ENCODE results near the gene ACTR3. TPM values are rescaled to one million over a fixed set of nuclear protein-coding genes. Genes with fewer than 3 reads are reported as not detected.

ACTR3 gene
- total and polyA plus RNA-seq, 10 of the 15 experiments (the other 5 are each of a cell fraction or from before 2014, with no cell fraction given), result 79.1 to 616 (median 471) TPM

DNA sequence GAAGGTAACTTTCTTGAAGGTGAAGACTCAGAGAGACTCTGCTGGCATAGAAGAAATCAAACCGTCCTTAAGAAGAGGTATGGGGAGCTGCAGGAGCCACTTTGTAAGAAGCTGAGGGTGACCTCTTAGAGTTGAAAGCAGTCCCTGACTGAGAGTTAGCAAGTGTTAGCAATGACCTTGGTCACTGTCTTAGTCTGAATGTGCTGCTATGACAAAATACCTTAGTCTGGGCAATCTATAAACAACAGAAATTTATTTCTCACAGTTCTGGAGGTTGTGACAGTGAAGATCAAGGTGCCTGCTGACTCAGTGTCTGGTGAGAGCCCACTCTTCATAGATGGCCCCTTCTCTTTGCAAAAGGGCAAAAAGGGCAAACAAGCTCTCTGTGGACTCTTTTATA lies 35.7 kb upstream of the ACTR3 start:
- 100% methylated on average over 1 of the region's 1 CpG for WGBS (ENCODE audit: insufficient coverage, insufficient replicate concordance, low lambda C conversion rate, missing lambda C conversion rate)
- FAIRE-seq, result no peak
- H3K9me3 ChIP-seq (replicated peaks; ENCODE audit: control insufficient read depth, insufficient read depth, low read length), result no peaks in the 10 kb centered on the region
- H2AFZ ChIP-seq (ENCODE audit: control insufficient read depth, low read depth, low read length), result no peak overlapping the region
- H3K36me3 ChIP-seq (ENCODE audit: control insufficient read depth in 2 of 2, insufficient read depth in 2 of 2, low read length in 1 of 2), result 0 out of 4 replicates have a peak, but pooled peaks cover 0 to 4% of the 10 kb centered on the region in 2 experiments
- no peak overlapping the region for H3K4me2 ChIP-seq (ENCODE audit: control insufficient read depth, insufficient read depth)
- no peak for DNase-seq (ENCODE audit: low read depth, low spot score)
- H3K79me2 ChIP-seq (ENCODE audit: control insufficient read depth, insufficient read depth, low read length), result no peaks in the 10 kb centered on the region; the same call in 1 of the 2 replicates
- H3K27me3 ChIP-seq (replicated peaks in 1 of 2; ENCODE audit: control insufficient read depth in 2 of 2, insufficient read depth in 2 of 2, low read length in 1 of 2), result no peaks in the 10 kb centered on the region
- ATAC-seq, result no peak
- TF ChIP-seq HDAC6 (IDR thresholded peaks at IDR 0.05; ENCODE audit: unreplicated experiment) (no peak), PAX8 (IDR thresholded peaks at IDR 0.05) (no peak), NRF1 (conservative IDR thresholded peaks at IDR 0.05; ENCODE audit: low read depth, low read length) (no peak)
- TF ChIP-seq, protein P1, sequence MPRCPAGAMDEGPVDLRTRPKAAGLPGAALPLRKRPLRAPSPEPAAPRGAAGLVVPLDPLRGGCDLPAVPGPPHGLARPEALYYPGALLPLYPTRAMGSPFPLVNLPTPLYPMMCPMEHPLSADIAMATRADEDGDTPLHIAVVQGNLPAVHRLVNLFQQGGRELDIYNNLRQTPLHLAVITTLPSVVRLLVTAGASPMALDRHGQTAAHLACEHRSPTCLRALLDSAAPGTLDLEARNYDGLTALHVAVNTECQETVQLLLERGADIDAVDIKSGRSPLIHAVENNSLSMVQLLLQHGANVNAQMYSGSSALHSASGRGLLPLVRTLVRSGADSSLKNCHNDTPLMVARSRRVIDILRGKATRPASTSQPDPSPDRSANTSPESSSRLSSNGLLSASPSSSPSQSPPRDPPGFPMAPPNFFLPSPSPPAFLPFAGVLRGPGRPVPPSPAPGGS (IDR thresholded peaks at IDR 0.05; ENCODE audit: borderline replicate concordance, insufficient read depth, low read depth, low read length, poor library complexity, severe bottlenecking), result peak; percentile 54
- TF ChIP-seq, protein P2, sequence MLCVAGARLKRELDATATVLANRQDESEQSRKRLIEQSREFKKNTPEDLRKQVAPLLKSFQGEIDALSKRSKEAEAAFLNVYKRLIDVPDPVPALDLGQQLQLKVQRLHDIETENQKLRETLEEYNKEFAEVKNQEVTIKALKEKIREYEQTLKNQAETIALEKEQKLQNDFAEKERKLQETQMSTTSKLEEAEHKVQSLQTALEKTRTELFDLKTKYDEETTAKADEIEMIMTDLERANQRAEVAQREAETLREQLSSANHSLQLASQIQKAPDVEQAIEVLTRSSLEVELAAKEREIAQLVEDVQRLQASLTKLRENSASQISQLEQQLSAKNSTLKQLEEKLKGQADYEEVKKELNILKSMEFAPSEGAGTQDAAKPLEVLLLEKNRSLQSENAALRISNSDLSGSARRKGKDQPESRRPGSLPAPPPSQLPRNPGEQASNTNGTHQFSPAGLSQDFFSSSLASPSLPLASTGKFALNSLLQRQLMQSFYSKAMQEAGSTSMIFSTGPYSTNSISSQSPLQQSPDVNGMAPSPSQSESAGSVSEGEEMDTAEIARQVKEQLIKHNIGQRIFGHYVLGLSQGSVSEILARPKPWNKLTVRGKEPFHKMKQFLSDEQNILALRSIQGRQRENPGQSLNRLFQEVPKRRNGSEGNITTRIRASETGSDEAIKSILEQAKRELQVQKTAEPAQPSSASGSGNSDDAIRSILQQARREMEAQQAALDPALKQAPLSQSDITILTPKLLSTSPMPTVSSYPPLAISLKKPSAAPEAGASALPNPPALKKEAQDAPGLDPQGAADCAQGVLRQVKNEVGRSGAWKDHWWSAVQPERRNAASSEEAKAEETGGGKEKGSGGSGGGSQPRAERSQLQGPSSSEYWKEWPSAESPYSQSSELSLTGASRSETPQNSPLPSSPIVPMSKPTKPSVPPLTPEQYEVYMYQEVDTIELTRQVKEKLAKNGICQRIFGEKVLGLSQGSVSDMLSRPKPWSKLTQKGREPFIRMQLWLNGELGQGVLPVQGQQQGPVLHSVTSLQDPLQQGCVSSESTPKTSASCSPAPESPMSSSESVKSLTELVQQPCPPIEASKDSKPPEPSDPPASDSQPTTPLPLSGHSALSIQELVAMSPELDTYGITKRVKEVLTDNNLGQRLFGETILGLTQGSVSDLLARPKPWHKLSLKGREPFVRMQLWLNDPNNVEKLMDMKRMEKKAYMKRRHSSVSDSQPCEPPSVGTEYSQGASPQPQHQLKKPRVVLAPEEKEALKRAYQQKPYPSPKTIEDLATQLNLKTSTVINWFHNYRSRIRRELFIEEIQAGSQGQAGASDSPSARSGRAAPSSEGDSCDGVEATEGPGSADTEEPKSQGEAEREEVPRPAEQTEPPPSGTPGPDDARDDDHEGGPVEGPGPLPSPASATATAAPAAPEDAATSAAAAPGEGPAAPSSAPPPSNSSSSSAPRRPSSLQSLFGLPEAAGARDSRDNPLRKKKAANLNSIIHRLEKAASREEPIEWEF (IDR thresholded peaks at IDR 0.05; ENCODE audit: insufficient replicate concordance, low read depth, low read length), result no peak
- H3K9ac ChIP-seq (ENCODE audit: control insufficient read depth, insufficient read depth, low read length), result no peak overlapping the region
- H3K4me3 ChIP-seq, result no peak overlapping the region
- in situ Hi-C loops (cut with MboI), result no loop called here
- no TSS peak for BruUV-seq (replicated peaks)
- SMC1A ChIA-PET (ENCODE audit: uncharacterized antibody, unreplicated experiment), result no interaction called here
- POLR2A ChIA-PET, result no interaction called here
- H4K20me1 ChIP-seq (ENCODE audit: control insufficient read depth, insufficient read depth), result no peaks in the 10 kb centered on the region
- RAD21 ChIA-PET (ENCODE audit: unreplicated experiment), result no interaction called here
- intact Hi-C loops (cut with micrococcal nuclease; ENCODE audit: unreplicated experiment), result no loop called here
- H3K4me1 ChIP-seq (ENCODE audit: control insufficient read depth, insufficient read depth, low read length), result peaks cover 24% of the 10 kb centered on the region
- H3K27ac ChIP-seq (ENCODE audit: control insufficient read depth, insufficient read depth), result no peak overlapping the region
- CTCF ChIA-PET, result no interaction called here
